ENCODE data around the gene MAN1A1.

DNA sequence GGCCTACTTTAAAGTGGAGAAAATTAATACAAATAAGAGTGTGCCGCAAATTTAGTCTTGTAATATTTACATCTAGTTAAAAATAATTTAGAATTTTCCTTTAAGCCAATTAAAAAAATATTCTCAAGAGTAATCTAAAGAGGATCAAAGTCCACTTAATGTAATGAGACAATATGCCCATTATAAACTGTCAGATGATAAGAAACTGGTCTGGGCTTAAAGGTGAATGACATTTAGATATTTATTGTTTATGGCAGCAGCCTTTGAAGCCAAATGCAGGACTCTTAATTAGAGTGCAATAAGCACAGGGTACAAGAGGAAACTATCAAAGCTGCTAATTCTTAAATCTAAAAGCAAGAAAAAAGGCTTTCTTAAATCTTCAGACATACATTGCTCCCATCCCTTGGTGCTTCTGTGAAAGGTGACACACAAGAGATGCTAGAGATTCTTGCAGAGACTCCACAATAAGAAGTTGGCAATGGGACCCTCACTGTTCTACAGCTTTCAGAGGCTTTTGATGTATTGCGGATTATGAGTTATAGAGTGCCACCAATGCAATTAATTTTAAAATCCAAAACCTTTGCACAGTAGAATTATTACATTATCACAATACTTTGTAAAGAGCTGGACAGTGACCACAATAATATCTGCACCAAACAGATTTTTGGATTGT lies 116.1 kb downstream of the MAN1A1 start:
- no peak for TF ChIP-seq CTCF (IDR thresholded peaks at IDR 0.05; ENCODE audit: low read depth, low read length, poor library complexity, severe bottlenecking)
- no peak for TF ChIP-seq EZH2phosphoT487 (IDR thresholded peaks at IDR 0.05; ENCODE audit: borderline replicate concordance, low read length)
